DMS53 (cell line): ENCODE measurements around the gene CEP95.
"Not testable (repeated sequence)": the region's sequence is repeated elsewhere in the genome, so short reads cannot be mapped to it uniquely, and the experiment has no call there.

Source experiments
- DNase-seq: peaks from one replicate; lab custom pipeline; 2025; lab: John Stamatoyannopoulos, UW

CEP95 gene, protein sequence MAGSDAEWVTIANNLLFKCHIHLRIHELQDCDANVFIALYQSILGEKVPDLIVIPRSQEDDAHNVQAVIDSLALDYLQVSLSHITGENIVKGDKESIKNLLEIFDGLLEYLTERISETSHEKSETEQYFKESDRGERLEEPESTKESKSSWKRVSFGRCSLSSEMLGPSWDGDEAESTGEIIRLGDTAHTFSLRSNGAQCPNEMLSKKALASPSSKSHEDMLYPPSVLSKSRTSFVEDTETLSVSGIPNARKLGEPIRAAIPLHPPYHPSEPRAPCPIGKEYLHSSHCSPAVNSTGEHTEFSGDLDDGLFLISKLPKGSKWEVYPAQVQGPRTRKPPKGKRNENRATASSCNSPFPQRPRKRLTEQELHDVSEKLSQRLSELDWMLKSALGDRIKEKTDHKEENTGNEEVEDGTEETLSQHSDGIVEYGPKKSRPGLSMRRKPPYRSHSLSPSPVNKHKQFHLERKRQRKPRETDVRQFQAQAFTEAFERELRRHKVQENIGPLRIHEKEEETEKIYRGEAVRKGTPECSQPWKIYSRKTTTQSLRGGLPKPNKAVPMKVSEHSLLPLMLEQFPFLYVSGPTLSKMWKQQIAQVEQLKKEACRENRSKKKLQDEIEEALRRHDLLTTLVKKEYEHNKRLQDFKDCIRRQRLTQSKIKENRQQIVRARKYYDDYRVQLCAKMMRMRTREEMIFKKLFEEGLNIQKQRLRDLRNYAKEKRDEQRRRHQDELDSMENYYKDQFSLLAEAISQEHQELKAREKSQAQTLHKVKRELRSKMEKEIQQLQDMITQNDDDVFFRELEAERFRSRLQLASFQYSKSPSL

DNA sequence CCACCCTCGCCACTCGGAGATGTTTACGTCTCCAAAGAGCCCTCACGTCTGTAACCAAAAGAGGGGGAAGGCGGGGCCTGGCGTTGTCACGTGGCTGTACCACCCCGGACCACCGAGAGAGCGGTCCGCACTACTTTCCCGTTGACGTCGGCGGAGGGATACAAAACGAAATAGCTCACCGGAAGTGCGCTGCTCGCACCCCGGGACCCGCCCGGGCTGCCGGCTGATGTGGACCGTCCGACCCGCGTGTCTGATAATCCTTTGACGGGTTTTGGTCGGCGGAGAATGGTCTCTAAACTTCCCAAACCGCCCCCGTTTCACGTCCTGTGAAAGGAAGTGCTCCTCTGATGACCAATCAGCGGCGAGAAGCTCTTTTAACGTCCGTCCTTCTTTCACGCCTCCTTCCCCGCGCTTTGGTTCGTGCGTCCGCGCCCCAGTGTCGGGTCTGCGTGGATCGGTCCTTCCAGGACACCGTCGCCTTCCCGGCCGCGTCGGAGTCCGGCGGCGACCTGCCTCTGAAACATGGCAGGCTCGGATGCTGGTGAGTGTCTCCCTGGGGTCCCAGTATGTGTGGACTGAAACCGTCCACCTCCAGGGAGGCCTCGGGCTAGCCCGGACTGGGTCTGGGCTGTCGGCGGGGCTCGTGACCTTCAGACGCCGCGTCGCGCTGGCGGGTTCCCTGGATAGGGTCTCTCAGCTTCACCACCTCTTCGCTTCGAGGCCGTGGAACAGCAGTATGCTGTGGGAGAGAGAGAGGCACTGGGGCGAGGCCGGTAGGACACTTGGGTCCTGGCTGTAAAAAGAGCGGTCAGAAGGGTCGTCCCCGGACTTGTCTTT, at the start of gene CEP95:
TSS of gene CEP95 (plus strand) at position 402 of the 837 bp plus-strand sequence. CDS start at position 523, 121 bp downstream.
- peak; percentile 98 for DNase-seq

DNA sequence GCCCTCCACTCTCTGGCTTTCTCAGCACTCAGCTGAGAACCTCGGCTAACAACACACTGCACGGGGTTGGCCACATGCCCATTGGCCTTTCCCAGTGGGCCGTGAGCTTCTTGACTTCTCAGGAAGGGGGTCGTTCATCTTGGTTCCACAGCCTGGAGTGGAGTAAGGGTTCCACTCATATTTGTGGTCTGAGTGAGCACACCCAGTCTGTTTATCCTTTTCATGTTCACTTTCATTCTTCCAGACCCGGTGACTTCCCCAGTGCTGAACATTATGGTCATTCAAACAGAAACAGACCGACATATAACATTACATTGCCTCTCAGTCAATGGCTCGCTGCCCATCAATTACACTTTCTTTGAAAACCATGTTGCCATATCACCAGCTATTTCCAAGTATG, 49.6 kb upstream of the CEP95 start:
- no peak for DNase-seq

DNA sequence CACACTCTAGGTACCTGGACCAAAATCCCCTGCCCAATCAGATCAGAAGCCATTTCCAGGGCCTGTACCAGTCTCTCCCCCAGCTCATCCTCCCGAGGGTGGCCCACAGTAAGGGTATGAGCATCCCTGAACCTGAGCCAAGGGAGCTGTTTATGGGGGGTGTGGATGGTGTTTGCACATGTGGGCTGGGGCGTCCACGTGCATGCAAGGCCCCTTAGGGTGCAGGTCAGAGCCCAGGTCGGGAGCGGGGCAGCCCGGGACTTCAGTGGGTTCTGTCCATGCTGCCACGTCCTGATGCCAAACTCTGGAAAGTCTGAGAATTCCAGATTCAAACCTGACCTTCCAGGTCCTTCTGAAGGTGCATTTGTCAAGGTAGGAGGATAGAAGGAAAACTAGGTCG, 48.0 kb upstream of the CEP95 start:
- DNase-seq: no peak

DNA sequence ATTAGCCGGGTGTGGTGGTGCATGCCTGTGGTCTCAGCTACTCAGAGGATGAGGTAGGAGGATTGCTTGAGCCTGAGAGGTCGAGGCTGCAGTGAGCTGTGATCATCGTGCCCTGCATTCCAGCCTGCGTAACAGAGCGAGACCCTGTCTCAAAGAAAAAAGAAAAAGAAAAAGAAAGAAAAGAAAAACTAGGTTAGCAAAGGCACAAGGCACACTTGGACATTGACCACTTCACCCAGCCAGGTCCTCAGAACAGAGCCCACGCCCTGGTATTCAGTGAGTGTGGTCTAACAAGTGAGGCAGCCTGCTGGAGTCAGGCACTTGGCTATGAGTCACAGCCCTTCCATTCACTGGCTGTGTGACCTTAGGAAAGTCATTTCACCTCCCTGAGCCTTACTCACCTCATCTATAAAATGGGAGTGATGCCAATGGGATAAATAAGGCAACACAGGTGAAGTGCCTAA, 47.5 kb upstream of the CEP95 start:
- peak; percentile 4 for DNase-seq

DNA sequence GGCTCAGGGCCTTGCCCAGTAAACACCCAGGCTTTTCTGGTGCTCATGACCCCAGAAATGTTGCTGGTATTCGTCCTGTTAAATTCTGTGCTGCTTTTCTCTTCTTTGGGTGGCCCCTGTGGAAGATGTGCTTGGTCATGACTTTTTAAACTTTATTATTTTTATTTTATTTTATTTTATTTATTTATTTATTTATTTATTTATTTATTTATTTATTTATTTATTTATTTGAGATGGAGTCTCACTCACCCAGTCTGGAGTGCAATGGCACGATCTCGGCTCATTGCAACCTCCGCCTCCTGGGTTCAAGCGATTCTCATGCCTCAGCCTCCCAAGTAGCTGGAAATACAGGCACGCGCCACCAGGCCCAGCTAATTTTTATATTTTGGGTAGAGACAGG, 47.0 kb upstream of the CEP95 start:
- not testable (repeated sequence) for DNase-seq

DNA sequence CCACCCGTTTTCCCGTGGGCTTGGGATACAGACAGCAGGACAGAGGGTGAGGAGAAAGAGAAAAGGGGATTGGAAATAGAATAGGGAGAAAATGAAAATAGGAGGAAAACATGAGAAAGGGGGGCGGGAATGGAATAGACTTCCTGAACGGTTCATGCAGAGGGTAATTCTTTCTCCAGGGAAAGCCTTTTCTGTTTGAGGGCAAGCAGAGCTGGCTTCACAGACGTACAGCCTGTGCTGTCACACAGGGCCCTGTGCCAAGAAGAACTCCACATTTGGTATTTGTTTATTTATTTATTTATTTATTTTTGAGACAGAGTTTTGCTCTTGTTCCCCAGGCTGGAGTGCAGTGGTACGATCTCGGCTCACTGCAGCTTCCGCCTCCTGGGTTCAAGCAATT, 45.8 kb upstream of the CEP95 start:
- no peak for DNase-seq

DNA sequence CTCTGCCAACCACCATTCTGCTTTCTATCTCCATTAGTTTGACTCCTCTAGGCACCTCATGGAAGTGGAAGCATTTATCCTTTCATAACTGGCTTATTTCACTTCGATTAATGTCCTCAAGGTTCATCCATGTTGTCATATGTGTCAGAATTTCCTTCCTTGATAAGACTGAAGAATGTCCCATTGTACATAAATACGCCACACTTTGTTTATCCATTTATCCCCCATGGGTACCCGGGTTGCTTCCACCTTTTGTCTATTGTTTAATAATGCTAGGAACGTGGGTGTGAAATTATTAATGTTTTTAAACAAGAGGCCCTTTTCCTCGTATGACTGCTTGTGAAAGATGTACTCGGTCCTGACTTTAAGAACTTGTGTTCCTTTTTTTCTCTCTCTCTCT, 45.0 kb upstream of the CEP95 start:
- DNase-seq: no peak

DNA sequence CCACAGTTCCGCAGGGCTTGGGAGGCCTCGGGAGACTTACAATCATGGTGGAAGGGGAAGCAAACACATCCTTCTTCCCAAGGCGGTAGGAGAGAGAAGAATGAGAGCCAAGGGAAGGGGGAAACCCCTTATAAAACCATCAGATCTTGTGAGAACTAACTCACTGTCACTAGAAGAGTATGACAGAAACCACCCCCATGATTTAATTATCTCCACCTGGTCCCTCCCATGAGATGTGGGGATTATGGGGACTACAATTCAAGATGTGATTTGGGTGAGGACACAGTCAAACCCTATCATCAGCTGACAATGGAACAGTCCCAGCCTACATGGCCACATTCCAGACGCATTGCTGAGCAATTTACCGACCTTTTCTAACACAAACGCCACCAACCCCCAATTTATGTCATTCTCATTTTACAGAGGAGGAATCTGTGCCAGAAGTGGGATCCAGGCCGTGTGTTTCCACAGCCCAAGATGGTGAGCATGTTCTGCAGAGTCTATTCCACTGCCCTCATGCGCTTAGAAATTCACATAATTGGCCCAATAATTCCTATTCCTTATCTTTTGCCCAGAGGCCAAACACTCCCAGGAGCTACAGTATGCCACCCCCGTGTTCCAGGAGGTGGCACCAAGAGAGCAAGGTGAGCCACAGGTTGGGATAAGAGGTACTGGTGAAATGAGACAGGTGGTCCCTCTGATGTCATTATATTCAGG, 40.6 kb upstream of the CEP95 start:
- no peak for DNase-seq

DNA sequence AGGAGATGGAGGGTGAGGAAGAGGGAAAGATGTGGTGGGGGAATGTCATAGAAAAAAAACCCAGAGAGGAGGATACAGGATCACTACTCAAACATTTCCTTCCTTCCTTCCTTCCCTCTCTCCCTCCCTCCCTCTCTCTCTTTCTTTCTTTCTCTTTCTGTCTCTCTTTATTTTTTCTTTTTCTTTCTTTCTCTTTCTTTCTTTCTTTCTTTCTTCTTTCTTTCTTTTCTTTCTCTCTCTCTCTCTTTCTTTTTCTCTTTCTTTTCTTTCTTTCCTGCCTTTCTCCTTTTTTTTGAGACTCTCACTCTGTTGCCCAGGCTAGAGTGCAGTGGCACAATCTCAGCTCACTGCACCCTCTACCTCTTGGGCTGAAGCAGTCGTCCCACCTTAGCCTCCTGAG, 39.9 kb upstream of the CEP95 start:
- DNase-seq: not testable (repeated sequence)

DNA sequence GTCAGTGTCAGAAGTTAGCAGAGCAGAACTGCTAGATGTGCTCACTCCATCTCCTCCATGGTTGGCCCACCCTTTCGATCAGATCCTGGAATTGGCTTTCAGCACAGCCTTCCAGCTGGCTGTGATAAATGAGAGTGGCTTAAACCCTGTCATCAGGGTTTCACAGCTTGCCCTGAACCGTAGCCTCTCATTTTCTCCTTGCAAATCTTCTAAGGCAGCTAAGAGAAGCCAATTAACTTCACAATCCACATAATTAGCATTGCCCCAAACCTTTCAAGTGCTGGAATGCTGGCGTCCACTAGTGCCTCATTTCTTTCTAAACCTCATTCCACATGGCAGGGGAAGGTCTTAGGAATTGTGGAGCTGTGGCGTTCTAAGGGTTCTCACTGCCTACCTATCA, 36.2 kb upstream of the CEP95 start:
- DNase-seq: no peak

DNA sequence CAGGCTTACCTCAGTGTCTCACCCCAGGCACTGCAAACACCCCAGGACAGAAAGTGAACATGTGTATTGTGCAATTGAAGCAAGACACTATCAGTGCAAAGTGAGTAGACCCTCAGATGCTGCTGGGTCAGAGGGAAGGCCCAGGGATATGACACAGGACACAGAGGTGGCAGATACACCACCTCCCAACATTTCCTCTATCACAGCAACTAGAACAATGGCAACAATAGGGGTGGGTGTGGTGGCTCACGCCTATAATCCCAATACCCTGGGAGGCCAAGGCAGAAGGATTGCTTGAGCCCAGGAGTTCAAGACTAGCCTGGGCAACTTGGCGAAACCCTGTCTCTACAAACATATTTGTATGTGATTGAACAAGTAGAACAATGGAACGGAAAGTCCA, 35.3 kb upstream of the CEP95 start:
- no peak for DNase-seq

DNA sequence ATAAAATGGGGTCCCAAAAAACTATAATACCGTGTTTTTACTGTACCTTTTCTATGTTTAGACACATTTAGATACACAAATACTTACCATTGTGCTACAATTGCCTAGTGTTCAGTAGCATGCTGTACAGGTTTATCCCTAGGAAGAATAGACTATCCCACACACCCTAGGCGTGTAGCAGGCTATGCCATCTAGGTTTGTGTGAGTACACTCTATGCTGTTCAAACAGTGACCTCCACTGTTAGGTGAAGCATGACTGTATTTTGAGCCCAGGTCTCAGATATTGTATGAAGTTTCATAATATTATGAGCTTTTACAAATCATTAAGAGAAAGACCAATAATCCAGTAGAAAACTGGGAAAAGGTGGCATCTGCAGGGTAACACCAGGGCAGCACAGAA, 34.2 kb upstream of the CEP95 start:
- DNase-seq: no peak

DNA sequence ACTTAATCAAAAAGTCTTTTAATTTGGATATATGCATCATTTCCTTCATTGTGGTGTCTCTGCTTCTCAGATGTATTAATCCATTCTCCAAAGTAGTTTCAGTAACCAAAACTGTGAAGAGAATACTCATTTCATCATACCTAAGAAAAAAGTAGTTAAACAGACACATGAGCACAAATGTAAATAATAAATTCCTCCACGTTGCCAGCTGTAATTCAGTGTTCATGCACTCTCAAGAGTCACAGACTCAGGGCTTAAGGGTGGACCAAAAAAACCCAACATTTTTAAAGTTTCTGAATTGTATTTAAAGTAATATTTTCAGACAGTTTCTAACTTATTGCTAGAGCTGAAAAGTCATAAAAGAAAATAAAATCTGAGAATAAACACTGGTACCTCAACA, 28.9 kb upstream of the CEP95 start:
- no peak for DNase-seq

DNA sequence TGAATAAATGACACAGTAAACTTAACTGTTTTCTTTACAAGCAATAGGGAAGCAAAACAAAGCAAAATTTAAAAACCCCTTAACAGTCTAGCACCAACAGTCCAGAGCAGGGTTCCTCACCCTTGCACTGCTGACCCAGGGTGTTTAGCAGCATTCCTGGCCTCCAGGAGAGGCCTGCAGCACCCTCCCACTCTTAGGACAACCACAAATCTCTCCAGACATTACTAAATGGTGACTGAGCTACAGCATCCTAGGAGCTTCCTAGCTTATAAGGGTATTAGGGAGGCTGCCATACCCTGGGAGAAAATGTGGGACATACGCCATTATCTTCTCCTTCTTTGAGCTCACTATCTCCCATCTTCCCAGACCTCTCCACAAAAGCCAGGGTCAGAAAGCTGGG, 25.8 kb upstream of the CEP95 start:
- DNase-seq: no peak

DNA sequence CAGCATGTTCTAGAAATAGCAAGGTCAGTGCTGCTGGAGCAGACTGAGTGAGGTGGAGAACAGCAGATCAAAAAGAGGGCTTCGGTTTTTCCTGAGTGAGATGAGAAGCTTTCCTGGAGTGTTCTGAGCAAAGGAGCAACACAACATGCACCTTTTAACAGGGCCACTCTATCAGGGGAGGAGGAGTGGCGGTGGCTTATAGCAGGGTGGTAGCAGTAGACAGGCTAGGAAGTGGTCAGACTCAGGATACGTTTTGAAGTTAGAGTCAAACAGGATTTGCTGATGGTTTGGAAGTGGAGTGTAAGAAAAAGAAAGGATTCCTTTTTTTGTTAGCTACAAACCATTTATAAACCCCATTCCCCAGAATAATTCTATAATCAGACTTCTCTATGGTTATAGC, 22.4 kb upstream of the CEP95 start:
- no peak for DNase-seq

DNA sequence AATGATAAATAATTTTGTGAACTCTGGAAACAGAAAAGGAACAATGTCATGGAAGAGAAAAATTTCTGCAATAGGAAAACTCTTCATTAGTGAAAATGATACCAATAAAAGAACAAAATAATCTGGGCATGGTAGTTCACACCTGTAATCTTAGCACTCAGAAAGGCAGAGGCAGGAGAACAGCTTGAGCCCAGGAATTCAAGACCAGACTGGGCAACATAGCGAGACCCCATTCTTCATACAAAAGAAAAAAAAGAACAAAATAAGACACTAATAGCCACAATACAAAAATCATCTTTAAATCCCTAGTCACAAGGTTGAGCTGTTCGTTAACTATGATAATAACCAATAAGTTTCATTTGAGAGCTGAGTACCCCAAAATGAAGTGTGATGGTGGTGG, 18.5 kb upstream of the CEP95 start:
- DNase-seq: no peak

DNA sequence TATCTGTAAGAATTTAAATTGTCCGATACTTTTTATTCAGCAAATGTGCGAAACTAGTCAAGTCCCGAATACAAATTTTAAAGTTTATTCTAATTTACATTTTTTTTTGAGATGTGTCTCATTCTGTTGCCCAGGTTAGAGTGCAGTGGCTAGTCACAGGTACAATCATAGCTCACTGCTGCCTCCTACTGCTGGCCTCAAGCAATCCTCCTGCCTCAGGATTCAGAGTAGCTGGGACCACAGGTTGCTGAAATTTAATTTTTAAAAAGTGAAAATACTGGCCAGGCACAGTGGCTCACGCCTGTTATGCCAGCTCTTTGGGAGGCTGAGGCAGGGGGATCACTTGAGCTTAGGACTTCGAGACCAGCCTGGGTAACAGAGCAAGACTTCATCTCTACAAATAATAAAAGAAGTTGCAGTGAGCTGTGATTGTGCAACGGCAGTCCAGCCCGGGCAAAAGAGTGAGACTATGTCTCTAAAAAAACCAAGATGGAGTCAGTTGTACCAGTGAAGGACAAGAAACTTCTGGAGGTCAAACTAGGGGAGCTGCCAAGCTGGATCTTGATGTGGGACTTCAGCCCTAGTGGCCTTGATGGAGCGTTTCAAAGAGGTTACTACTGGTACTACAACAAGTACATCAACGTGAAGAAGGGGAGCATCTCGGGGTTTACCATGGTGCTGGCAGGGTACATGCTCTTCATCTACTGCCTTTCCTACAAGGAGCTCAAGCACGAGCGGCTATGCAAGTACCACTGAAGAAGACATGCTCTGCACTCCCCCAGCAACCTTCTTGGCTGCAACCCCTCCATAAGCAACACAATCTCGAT, 15.5 kb upstream of the CEP95 start:
- DNase-seq: peak; percentile 47

DNA sequence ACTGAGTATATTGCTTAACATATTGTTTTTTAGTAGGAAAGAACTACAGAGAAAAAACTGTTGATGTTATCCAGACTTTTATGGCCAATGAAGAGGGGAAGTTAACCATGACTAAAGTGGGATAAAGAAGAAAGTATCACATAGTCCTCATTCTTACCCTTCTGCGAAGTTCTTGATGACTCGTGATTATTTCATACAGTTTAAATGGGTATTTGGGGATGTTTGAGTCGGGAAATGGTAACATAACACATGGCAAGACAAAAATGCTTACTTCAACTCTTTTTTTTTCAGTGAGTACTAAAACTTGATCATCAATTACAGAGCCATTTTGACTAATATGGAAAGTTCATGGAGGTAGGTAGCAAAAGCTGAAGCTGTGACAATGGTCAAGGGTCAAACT, 14.8 kb upstream of the CEP95 start:
- no peak for DNase-seq

DNA sequence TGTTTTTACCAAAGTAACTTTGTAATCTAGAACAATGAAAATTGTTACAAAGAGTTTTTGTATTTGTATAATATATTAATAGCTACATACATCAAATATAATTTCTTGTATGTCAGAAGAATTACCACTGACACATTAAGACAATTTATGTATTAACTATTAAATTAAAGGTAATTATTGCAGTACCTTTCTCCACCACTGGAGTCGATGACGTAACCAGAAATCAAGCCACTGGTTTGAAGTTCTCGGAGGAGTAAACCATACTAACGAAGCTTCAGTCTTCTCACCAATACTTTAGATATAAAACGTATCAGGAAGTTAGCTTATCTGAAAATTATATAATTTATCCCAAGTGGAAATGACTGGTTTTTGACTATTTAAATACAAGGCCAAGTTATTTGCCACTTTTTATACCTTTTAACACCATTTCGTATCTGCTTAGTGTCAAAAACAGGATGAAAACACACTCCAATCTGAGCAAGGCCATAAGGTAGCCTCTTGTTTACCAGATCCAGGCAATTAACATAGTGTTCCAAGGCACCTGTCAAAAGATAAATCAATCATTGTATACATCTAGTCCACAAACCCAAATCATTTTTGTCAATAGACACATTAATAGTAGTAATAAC, 14.2 kb upstream of the CEP95 start:
- DNase-seq: peak; percentile 24

DNA sequence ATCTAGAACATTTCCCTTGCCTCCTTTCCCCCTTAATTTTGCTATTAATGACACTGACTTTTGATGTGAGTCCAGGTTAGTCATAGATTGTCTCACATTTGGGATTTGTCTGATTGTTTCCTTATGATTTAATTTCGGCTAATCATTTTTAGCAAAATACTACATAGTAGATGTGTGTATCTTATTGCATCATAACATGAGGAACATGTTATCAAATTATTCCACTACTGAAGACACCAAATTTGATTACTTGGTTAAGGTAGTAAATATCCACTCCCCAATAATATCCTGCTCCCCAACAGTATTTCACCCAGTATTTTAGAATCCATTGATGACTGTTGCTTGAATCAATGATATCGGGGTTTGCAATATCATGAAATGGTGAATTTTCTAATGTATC, 12.7 kb upstream of the CEP95 start:
- DNase-seq: no peak
